GM12878 (cell line): ENCODE measurements around the gene IQGAP2. TPM values are rescaled to one million over a fixed set of nuclear protein-coding genes. Genes with fewer than 3 reads are reported as not detected.

Experiments
- EED ChIP-seq: sonication (generic); IDR thresholded peaks from 2 replicates; pipeline ENCODE4 v1.6.1; 2016; ENCODE audit warnings: antibody characterized with exemption, low read depth
- ESRRA ChIP-seq: IDR thresholded peaks from 2 replicates; pipeline ENCODE4 v1.6.1; 2012; ENCODE audit warnings: mild to moderate bottlenecking, low read length, improper control_type of control experiment
- IKZF1 ChIP-seq: fragments of 450-650 bp; conservative IDR thresholded peaks from 2 replicates; pipeline ENCODE4 v1.6.1; 2017; ENCODE audit warnings: antibody characterized with exemption, mild to moderate bottlenecking
- MEF2A ChIP-seq: IDR thresholded peaks from 2 replicates; pipeline ENCODE4 v1.6.1; 2011; ENCODE audit warnings: low read depth, mild to moderate bottlenecking, low read length, moderate library complexity; ENCODE audit not compliant: insufficient read depth
- MXI1 ChIP-seq: fragments of 150-350 bp; IDR thresholded peaks from 2 replicates; pipeline ENCODE4 v1.6.1; 2011; ENCODE audit warnings: low read depth, mild to moderate bottlenecking, inconsistent platforms, low read length, improper control_type of control experiment
- RBBP5 ChIP-seq: fragments of 200-600 bp; sonication (generic); conservative IDR thresholded peaks from 2 replicates; pipeline ENCODE4 v1.6.1; 2016
- SP1 ChIP-seq: IDR thresholded peaks from one replicate; pipeline ENCODE4 v1.6.1; 2011; ENCODE audit warnings: low read depth, low read length
- TBL1XR1 ChIP-seq: IDR thresholded peaks from 2 replicates; pipeline ENCODE4 v1.6.1; 2012; ENCODE audit warnings: low read depth, low read length, improper control_type of control experiment
- ZNF274 ChIP-seq: IDR thresholded peaks from one replicate; pipeline ENCODE4 v1.8.0; 2011; ENCODE audit not compliant: insufficient read length, insufficient read depth
- polyA plus RNA-seq, 11 experiments: library from polyadenylated mRNA; depleted of rRNA in 4 of 11; unstranded in 6 of 11; stranded (reverse) in 5 of 11; fragments of >200 nt; fragmentation: Nextera tagmentation in 4 of 11; fragmentation: Illumina TruSeq in 1 of 11; extraction: Ambion mirVana in 4 of 11; extraction: Trizol in 1 of 11; gene quantifications; 1 replicate in 1 of 11; 2 replicates in 10 of 11; pipeline versions ENCODE4 v1.2.1 to v1.2.3, GENCODE V29; 2011 to 2016; ENCODE audit warnings: inconsistent platforms in 2 of 11, missing spikeins in 2 of 11, low read depth in 1 of 11
- total RNA-seq, 4 experiments: library from RNA; depleted of rRNA in 3 of 4; stranded (reverse); fragments of >200 nt in 3 of 4; fragmentation: Illumina TruSeq in 1 of 4; extraction: Trizol in 1 of 4; gene quantifications; 2 replicates each; pipeline versions ENCODE4 v1.2.1 to v1.2.3, GENCODE V29; 2013 to 2021
- TF ChIP-seq, protein P1 (sequence below): fragments of 450-650 bp; formaldehyde crosslinking; IDR thresholded peaks from 2 replicates; pipeline ENCODE4 v1.4.0; 2022; ENCODE audit warnings: mild to moderate bottlenecking, moderate library complexity
- TF ChIP-seq, protein P2 (sequence below): IDR thresholded peaks from 2 replicates; pipeline ENCODE4 v1.6.1; 2011; ENCODE audit warnings: mild to moderate bottlenecking, low read depth, low read length, moderate library complexity; ENCODE audit not compliant: insufficient replicate concordance
- TF ChIP-seq, protein P3 (sequence below): fragments of 450-650 bp; IDR thresholded peaks from 2 replicates; pipeline ENCODE4 v1.6.1; 2017; ENCODE audit warnings: mild to moderate bottlenecking, moderate library complexity
- TF ChIP-seq, protein P4 (sequence below): IDR thresholded peaks from 2 replicates; pipeline ENCODE4 v1.6.1; 2011; ENCODE audit warnings: borderline replicate concordance, low read depth, mild to moderate bottlenecking, moderate library complexity, low read length; ENCODE audit not compliant: insufficient read depth, poor library complexity, severe bottlenecking
- TF ChIP-seq, protein P5 (sequence below): fragments of 450-650 bp; IDR thresholded peaks from 2 replicates; pipeline ENCODE4 v1.6.1; 2017; ENCODE audit warnings: mild to moderate bottlenecking, low read depth, inconsistent platforms; ENCODE audit not compliant: poor library complexity, severe bottlenecking

The IQGAP2 gene
- total and polyA plus RNA-seq, 10 of the 15 experiments (the other 5 are each of a cell fraction or from before 2014, with no cell fraction given) = 14.5 to 41.4 (median 21.8) TPM

DNA sequence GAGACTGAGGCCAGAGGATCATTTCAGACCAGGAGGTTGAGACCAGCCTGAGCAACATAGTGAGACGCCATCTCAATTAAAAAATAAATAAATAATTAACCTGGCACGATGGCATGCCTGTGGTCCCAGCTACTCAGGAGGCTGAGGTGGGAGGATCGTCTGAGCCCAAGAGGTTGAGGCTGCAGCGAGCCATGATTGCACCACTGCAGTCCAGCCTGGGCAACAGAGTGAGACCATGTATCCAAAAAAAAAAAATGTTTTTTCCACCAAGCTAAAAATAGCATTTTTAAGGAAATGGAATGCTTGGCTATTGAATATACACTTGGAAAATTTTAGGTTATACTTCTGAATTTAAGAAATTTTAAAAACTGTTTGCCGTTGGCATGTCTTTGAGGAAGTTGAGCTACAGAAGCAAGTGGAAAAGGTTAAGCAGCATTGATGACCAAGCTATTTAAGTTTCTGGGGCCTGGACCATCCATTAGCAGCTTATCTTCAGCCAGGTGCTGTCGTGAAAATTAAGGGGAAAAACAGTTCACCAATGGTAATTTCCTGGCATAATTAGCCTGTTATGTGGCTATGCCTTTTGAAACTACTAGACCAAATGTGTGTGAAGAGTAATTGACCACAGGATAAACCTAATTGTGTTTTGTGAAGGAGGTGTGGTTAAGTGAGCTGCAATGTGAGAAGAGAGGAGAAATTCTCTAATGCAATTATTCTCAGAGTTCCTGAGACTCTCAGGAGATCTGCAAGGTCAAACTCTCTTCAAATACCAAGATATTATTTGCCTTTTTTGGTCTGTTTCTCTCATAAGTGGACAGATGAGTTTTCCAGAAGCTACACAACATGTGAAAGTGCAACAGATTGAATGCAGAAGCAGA, 333.8 kb downstream of the IQGAP2 start (continued):
- TF ChIP-seq, protein P1, sequence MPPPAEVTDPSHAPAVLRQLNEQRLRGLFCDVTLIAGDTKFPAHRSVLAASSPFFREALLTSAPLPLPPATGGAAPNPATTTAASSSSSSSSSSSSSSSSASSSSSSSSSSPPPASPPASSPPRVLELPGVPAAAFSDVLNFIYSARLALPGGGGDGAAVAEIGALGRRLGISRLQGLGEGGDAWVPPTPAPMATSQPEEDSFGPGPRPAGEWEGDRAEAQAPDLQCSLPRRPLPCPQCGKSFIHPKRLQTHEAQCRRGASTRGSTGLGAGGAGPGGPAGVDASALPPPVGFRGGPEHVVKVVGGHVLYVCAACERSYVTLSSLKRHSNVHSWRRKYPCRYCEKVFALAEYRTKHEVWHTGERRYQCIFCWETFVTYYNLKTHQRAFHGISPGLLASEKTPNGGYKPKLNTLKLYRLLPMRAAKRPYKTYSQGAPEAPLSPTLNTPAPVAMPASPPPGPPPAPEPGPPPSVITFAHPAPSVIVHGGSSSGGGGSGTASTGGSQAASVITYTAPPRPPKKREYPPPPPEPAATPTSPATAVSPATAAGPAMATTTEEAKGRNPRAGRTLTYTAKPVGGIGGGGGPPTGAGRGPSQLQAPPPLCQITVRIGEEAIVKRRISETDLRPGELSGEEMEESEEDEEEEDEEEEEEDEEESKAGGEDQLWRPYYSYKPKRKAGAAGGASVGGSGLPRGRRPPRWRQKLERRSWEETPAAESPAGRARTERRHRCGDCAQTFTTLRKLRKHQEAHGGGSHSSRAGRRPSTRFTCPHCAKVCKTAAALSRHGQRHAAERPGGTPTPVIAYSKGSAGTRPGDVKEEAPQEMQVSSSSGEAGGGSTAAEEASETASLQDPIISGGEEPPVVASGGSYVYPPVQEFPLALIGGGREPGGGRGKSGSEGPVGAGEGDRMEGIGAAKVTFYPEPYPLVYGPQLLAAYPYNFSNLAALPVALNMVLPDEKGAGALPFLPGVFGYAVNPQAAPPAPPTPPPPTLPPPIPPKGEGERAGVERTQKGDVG (CRISPR knock-in tag) = no peak
- TF ChIP-seq SP1 (no peak), MEF2A (peak; percentile 77), ESRRA (no peak; the same call in 1 of the 2 replicates), TBL1XR1 (peak; percentile 67; the same call in 1 of the 2 replicates), EED (peak; percentile 52; the same call in 1 of the 2 replicates), RBBP5 (no peak), MXI1 (peak; percentile 51; the same call in 1 of the 2 replicates), IKZF1 (peak; percentile 98), ZNF274 (no peak)
- TF ChIP-seq, protein P2, sequence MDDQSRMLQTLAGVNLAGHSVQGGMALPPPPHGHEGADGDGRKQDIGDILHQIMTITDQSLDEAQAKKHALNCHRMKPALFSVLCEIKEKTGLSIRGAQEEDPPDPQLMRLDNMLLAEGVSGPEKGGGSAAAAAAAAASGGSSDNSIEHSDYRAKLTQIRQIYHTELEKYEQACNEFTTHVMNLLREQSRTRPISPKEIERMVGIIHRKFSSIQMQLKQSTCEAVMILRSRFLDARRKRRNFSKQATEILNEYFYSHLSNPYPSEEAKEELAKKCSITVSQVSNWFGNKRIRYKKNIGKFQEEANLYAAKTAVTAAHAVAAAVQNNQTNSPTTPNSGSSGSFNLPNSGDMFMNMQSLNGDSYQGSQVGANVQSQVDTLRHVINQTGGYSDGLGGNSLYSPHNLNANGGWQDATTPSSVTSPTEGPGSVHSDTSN = no peak
- TF ChIP-seq, protein P3, sequence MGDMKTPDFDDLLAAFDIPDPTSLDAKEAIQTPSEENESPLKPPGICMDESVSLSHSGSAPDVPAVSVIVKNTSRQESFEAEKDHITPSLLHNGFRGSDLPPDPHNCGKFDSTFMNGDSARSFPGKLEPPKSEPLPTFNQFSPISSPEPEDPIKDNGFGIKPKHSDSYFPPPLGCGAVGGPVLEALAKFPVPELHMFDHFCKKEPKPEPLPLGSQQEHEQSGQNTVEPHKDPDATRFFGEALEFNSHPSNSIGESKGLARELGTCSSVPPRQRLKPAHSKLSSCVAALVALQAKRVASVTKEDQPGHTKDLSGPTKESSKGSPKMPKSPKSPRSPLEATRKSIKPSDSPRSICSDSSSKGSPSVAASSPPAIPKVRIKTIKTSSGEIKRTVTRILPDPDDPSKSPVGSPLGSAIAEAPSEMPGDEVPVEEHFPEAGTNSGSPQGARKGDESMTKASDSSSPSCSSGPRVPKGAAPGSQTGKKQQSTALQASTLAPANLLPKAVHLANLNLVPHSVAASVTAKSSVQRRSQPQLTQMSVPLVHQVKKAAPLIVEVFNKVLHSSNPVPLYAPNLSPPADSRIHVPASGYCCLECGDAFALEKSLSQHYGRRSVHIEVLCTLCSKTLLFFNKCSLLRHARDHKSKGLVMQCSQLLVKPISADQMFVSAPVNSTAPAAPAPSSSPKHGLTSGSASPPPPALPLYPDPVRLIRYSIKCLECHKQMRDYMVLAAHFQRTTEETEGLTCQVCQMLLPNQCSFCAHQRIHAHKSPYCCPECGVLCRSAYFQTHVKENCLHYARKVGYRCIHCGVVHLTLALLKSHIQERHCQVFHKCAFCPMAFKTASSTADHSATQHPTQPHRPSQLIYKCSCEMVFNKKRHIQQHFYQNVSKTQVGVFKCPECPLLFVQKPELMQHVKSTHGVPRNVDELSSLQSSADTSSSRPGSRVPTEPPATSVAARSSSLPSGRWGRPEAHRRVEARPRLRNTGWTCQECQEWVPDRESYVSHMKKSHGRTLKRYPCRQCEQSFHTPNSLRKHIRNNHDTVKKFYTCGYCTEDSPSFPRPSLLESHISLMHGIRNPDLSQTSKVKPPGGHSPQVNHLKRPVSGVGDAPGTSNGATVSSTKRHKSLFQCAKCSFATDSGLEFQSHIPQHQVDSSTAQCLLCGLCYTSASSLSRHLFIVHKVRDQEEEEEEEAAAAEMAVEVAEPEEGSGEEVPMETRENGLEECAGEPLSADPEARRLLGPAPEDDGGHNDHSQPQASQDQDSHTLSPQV = no peak
- TF ChIP-seq, protein P4, sequence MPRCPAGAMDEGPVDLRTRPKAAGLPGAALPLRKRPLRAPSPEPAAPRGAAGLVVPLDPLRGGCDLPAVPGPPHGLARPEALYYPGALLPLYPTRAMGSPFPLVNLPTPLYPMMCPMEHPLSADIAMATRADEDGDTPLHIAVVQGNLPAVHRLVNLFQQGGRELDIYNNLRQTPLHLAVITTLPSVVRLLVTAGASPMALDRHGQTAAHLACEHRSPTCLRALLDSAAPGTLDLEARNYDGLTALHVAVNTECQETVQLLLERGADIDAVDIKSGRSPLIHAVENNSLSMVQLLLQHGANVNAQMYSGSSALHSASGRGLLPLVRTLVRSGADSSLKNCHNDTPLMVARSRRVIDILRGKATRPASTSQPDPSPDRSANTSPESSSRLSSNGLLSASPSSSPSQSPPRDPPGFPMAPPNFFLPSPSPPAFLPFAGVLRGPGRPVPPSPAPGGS = peak; percentile 20
- TF ChIP-seq, protein P5, sequence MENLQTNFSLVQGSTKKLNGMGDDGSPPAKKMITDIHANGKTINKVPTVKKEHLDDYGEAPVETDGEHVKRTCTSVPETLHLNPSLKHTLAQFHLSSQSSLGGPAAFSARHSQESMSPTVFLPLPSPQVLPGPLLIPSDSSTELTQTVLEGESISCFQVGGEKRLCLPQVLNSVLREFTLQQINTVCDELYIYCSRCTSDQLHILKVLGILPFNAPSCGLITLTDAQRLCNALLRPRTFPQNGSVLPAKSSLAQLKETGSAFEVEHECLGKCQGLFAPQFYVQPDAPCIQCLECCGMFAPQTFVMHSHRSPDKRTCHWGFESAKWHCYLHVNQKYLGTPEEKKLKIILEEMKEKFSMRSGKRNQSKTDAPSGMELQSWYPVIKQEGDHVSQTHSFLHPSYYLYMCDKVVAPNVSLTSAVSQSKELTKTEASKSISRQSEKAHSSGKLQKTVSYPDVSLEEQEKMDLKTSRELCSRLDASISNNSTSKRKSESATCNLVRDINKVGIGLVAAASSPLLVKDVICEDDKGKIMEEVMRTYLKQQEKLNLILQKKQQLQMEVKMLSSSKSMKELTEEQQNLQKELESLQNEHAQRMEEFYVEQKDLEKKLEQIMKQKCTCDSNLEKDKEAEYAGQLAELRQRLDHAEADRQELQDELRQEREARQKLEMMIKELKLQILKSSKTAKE = peak; percentile 95
